Activated CD4-positive, alpha-beta T cell treated with anti-CD3 and anti-CD28 coated beads, Interleukin-2, amount 50 U/mL, for 16 hours (primary cell): ENCODE results near the gene CPLX1.
A peak's percentile ranks its signal among the peaks of the same experiment; 100 is the strongest.
"Not testable (repeated sequence)": the region's sequence is repeated elsewhere in the genome, so short reads cannot be mapped to it uniquely, and the experiment has no call there.

Experiments
- DNase-seq: peaks from one replicate; pipeline ENCODE4 v3.0.0-alpha.2; 2020

The CPLX1 gene

DNA sequence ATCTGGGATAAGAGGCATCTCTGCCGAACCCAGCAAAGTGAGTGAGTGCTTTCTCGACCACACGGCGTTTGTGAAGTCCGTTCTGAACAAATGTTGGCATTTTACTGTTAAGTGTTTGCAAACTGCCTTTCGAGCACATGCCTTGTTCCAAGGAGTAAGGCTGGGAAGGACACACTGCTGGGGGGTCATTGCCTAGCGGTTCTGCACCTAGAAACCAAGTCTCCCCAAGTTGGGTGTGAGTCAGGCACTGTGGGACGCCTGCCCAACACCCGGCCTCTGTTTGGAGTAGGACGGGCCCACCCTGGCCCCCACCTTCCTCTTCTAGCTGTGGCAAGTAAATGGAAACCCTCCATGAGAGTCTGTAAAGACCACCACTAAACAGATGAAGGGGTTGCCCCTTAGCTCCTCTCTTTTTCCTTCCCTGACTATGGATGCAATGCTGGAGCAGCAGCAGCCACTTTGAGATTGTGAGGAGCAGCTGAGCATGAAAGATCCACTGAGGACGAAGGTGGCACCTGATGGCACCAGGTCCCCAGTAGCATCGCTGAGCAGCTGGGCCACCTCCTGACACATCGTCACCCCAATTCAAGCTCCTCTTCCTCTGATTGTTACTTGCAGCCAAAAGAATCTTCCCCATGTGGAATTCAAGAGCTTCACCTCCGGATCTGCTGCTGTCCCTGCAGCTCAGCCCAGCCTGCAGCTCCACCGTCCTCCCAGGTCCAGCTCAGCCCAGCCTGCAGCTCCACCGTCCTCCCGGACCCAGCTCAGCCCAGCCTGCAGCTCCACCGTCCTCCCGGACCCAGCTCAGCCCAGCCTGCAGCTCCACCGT, 6.3 kb downstream of the CPLX1 start:
- no peak for DNase-seq

DNA sequence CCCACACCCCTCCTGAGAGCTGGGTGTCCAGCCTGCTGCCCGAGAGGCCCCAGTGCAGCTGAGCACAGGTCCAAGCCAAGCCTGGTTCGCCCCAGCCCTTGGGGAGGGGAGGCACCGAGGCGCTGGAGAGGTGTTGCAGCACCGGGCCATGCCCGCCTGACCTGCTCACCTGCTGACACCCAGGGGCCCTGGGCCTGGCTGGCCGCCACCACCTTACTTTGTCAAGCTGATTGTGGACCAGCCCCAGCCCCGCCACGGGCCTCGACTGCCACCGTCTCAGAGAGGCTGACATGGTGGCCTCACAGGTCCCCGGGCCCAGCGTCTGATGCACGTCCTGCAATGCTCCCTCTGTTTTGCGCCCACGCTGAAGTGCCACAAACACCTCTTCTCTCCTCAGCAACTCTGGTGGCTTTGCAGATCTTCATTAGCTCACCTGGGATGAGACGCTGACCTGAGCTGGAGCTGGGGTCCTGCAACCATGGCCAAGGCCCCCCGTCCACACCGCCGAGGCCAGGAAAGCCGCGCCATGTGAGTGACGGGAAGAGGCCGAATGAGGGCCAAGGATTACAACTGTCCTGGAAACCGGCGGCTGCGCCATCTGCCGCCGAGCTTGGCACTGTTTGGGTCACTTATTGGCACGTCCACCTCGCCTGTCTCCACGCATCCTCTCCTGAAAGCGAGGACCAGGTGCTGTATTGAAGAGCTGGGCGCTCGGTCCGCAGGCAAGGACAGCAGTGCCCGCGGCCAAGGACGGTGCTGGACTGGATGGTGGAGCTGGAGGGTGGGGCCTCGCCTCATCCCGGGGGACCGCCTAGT, 7.6 kb downstream of the CPLX1 start:
- DNase-seq: no peak

DNA sequence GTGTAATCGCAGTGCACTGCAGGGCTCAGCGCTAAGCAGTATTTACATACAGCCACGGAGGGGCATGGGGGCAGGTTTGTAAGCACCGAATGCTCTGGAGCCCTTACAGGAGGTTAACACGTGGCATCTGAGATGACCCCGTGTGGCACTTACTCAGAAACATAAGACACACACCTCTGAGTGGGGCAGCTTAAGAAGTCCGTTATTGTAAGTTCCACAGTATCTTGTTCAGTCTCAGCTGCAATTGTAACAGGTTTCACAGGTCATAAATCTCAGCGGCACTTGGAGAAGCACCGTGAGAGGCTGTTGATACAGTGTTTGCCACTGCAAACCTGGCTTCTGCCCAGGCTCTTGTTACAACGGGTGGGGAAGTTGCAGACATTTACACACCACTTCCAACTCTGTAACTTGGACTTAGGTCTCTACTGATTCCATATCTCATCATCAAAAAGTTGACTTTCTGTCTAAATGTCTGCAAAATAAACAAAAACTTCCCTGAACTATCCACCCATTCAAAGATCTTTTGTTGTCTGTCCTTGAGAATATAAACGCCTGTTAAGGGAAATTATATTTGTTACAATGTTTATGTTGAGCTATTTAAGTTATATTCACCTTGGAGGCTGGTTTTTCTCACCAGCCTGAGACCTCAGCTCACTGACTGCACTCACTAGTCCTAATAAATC, 10.3 kb downstream of the CPLX1 start:
- no peak for DNase-seq

DNA sequence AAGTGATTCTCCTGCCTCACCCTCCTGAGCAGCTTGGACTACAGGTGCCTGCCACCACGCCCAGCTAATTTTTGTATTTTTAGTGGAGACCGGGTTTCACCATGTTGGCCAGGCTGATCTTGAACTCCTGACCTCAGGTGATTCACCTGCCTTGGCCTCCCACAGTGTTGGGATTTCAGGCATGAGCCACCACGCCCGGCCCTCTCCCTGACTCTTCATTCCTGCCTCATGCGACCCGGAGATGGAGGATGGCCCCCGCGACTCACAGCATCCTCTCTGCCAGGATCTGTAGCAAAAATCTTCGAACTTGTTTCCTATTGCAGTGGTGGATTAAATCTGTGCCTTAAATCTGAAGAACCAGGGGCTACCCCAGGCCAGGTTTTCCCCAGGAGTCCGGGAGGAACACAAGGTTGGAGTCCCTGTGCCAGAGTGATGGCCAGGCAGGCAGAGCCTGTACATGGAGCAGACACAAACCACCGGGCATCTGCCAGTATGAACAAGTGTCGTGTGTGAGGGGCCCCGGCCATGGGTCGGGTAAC, 11.5 kb downstream of the CPLX1 start:
- no peak for DNase-seq

DNA sequence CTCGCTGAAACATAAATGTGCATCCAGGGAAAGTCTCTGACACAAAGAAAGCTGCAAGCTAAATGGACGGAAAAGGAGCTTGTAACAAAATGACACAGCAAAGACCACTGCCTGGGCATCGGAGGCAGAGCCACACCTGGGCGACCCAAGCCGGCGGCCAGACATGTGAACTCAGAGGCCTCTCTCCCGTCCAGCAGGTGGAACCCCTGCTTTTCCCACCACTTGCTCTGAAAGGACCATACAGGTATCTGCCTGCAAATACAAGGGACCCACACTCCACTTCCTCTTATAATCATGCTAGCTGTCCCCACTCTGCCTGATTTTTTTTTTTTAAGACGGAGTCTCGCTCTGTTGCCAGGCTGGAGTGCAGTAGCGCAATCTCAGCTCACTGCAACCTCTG, 12.0 kb downstream of the CPLX1 start:
- no peak for DNase-seq

DNA sequence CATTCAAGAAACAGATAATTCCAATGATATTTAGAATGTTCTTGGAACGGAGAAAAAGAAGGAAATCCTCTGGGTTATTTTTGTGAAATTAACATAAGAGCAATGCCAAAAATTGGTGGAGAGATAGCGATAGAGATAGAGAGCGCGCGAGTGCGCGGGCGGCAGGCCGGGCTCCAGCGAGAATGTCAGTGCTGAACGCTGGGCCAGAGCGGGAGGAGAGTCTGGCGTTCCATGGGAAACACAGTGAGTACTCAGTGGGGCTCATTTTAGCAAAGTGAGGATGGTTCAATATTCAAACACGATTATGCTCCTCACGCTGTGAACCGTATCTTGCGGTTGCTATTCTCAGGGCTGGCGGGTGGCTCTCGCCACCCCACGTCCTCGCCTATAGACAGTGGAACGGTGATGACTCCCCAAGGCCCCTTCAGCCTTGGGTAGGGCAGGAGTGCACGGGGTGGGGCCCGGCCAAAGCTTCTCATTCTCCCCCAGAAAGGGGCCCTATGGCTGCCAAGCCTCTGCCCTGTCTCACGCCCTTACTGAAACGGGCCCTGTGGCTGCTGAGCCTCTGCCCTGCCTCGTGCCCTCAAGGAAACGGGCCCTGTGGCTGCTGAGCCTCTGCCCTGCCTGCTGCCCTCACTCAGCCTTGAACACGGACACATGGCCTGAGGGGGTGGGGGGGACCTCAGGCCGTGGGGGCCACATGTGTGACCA, 16.9 kb downstream of the CPLX1 start:
- no peak for DNase-seq

DNA sequence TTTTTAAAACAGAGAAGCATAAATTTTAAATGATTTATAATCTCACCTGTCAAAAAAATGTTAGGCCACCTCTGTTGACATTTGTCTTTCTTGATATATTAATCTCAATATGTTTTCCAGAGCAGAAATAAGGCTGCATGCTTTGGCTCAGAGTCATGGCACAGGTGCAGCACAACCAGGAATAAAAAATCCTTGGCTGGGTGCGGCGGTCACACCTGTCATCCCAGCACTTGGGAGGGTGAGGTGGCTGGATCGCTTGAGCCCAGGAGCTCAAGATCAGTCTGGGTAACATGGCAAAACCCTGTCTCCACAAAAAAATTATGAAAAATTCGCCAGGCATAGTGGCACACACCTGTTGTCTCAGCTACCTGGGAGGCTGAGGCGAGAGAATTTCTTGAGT, 18.1 kb downstream of the CPLX1 start:
- no peak for DNase-seq

DNA sequence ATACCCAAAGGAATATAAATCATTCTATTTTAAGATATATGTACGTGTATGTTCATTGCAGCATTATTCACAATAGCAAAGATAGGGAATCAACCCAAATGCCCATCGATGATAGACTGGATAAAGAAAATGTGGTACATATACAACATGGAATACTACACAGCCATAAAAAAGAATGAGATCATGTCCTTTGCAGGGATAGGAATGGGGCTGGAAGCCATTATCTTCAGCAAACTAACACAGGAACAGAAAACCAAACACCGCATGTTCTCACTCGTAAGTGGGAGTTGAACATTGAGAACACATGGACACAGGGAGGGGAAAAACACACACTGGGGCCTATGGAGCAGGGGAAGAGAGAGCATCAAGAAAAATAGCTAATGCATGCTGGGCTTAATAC, 18.9 kb downstream of the CPLX1 start:
- DNase-seq: not testable (repeated sequence)

DNA sequence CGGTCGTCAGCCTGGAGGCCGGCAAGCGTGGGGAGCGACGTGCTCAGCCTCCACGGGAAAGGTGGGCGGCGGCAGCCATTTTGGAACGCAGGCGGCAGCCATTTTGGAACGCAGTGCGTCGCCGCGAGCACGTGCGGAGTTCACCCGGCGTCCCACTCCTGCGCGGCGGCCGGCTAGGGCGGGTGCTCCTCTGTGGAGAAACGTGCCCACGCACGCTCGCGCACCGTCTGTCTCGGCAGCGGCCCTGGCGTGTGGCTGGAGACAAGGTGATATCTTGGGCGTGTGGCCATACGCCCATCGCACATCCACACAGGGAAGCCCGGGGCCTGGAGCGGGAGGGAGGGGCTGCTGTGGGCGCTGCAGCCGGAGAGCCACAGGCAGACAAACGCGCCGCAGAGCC, 21.1 kb downstream of the CPLX1 start:
- DNase-seq: no peak

DNA sequence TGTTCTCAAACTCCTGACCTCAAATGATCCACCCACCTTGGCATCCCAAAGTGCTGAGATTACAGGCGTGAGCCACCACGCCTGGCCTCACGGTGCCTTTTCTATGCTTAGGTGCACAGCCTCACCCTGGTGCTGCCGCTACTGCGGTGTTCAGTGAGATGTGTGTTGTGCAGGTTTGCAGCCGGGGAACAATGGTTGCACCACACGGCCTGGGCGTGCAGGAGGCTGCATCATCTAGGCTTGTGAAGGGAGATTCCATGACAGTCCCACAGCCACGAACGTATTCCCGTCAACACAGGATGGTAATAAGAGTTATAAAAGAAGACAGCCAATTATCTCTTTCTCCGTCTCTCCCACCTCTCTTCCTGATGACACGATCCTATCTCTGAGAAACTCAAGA, 22.0 kb downstream of the CPLX1 start:
- no peak for DNase-seq

DNA sequence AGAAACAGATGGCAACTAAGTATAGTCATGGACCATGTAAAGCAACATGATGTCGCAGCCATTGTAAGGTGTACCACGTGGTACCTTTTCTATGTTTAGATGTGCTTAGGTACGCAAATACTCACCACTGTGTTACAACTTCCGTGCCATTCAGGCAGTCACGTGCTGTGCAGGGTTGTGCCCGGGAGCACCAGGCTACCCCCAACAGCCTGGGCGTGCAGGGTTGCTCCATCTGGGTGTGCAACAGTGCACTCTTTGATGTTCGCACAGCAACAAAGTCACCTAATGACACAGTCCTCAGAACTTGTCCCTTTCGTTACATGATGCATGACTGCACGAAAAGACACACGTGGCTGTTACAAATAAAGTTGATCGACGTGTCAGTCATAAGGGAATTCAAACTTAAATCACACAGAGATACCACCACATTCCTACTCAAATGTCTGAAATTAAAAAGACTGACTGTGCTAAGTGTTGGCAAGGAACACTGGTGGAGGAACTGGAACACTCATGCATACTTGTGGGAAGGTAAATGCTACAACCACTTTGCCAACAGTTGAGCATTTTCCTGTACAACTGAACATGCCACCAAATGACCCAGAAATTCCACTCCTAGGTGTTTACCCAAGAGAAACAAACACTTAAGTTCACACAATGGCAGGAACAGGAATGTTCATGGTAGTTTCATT, 24.3 kb downstream of the CPLX1 start:
- DNase-seq: no peak

DNA sequence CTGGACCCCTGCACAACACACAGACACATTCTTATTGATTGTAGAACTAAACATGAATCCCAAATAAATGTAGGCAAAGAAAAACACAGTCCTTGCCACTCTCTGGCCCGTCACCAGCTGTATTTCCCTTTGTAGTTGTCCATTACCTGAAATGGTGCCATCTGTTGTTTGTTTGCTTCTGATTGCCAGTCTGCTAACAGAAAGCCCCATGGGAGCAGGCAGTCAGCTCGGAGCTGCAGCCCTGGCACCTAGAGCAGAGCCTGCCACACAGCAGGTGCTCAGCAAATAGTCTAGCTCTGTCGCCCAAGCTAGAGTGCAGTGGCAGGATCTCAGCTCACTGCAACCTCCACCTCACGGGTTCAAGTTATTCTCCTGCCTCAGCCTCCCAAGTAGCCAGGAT, 28.9 kb downstream of the CPLX1 start:
- no peak for DNase-seq

DNA sequence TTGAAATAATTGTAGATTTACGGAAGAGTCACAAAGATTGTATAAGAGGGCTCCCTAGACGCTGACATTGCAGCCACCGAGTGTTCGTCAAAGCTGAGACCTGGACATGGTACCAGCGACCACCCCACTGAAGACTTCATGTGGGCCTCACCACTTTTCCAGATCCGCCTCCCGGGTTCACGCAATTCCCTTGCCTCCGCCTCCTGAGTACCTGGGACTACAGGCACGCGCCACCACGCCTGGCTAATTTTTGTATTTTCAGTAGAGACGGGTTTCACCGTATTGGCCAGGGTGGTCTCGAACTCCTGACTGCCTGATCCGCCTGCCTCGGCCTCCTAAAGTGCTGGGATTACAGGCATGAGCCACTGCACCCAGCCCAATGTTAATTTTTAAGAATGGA, 29.7 kb downstream of the CPLX1 start:
- DNase-seq: no peak

DNA sequence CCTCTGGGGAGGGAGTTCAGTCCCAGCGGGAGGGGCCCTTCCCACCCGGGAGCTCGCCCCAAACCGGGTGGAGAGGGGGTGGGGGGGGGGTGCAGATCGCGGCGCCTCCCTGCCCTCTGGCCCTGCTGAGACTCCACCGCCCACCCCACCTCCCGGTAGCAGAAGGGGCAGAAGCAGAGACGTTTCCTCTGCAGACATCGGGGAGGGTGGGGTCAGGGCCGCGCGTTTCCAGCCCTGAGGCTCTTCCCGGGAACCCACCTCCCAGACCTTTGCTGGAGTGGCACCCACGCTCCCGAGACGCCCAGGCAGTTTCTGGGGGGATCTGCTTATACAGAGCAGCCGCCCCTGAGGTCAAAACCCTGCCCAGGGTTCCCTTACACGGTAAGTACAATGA, 30.2 kb downstream of the CPLX1 start:
- no peak for DNase-seq

DNA sequence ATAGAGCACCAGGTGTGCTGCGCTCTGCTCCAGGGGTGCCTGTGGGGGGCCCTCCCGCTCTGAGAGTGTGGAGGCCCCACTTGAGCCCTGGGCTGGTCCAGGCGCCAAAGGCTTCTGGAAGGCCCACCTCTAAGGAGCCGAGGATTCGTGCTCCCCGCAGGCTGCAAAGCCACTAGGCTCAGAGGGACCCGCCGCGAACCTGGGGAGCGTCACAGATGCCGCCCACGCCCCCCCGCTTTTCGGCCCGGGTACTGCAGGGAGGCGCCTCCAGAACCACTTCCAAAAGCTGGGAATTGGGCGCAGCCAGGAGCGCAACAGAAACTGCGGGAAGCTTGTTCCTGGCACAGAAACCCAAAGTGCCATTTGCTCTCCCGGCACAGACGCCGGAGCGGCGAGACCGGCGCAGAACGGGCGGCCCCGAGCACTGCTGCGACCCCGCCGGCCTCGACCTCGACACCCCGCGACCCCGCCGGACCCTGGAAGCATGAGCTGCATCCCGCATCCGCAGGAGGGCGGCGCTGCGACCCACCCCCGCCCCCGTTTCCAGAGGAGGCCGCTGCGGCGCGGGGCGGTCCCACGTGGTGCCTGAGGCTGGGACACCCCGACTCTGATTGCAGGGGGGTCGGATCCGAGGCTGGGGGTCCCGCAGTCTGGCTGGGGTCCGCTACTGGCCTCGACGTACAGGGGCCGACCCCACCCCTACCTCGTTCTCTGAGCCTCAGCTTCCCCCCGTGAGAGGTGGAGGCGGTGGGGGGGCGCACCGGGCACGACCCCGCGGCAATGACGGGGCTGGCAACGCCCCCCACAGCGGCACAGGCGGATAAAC, 30.8 kb downstream of the CPLX1 start:
- no peak for DNase-seq

DNA sequence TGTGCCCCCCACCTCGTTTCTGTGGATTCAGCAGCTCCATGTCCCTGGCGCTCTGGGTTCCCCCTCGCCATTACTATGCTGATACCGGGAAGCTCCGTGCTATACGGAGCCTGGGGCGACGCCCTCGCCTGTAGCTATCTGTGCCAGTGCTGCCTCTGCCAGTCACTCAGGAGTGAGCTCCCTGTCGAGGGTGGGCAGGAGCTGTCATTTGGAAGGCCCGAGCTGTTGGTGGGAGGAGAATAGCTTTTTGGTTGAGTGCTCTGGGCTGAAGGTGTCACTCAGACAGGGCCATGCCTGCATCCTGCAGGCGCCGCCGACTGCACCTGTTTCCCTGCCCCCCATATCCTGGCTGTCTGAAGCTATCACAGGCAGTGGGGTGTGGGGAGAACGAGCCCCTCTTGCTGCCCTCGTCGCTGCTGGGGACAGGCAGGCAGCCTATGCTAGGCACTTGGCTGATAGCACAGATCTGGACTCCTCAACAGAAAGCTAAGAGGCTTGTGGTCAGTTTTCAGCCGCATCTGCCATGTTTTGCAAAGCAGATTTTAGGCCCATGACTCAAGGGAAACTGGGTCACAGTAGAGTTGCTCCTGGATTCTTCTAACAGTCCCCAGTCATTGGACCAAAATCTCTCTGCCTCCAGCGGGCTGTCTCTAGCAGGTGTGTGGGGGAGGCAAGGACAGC, 31.8 kb downstream of the CPLX1 start:
- no peak for DNase-seq

DNA sequence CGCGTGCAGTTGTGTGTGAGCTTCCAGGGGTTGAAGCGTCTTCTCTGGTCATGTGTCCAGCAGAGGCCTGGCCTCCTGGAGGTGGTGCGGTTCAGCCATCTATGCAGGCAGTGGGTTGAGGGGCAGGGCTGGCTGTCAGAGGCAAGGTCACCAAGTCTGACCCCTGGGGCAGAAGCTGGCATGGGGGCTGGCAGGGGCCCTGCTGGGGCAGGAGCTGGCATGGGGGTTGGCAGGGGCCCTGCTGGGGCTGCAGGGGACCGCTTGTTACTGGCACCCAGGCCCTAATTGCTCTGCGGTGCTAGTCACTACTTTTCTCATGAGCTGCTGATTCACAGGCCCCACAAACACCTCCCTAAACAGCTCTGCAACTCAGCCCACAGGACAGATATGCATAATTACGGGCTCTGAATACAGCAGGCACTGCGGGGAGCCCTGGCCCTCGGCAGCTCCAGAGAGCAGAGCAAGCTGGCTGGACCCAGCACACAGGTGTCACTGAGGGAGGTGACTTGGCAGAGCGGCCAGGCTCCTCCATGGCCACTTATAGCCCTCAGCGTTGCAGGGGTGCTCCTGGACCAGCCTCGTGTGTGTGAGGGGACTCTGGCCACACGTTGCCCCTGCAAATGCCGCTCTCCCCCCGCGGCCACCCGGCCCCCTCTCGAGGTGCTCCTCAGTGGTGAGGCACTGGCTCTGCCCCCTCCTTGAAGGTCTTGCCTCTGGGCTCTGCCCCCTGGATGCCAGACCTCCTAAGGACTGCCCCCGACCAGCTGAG, 32.7 kb downstream of the CPLX1 start:
- no peak for DNase-seq

DNA sequence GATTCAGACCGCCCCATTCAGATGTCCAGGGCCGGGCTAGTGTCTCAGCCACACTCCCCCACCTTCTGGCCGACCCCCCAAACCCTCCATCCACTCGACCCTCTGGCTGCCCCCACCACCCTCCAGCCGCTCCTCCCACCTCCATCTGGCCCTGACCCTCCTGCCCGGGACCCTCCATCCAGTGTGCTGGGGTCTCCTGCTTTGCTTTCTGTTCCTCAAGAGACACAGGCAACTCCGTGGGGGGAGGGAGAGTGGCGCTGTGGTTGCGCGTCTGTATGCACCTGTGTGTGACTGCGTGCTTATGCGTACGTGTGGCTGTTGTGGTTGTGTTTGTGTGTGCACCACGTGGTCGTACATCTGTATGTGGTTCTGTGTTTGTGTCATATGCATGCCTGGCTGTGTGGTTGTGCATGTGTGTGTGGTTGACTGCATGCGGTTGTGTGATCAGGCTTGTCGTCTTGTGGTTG, 33.3 kb downstream of the CPLX1 start:
- peak; percentile 27 for DNase-seq

DNA sequence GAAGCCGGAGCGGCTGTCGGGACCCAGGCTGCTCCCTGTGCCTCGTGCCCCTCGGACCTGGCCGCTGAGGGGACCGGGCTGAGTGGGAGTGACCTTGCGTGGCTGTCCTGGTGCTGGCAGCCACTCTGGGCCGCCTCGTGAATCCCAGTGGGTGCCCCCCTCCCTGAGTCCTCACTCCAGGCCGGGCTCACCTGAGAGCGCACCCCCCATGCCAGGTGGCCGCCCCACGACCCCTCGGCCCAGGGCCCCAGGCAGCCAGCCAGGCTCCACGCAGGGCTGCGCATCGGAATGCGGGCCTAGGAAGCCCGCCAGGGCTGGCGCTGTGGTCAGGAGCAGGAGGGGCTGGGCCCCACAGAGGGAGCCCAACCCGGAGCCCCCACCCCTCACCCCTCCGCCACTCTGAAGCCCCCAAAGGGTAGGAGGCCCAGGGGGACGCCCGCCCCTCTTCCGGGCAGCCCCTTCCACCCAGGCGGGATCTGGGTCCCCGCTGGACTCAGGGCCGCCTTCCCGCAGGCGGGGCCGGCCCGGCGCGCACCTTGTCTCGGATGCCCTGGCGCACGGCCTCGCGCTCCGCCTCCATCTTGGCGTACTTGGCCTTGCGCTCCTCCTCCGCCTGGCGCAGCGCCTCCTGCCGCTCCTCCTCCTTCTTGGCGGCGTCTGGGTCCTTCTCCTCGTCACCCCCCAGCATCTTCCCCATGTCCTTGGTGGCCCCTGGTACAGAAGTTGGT, 33.9 kb downstream of the CPLX1 start:
- DNase-seq: peak; percentile 46
